ENCODE measurements around the gene ATP11B. TPM values are rescaled to one million over a fixed set of nuclear protein-coding genes. Genes with fewer than 3 reads are reported as not detected.

Gene ATP11B
- polyA plus RNA-seq, 3 donors = 11.1 to 25.1 (median 13.5) TPM

- Mint-ChIP-seq H3K4me1 (no peaks in the 10 kb centered on the region), H3K27ac (no peak overlapping the region), H3K4me3 (no peak overlapping the region), H3K36me3 (no peaks in the 10 kb centered on the region), H3K9me3 (no peaks in the 10 kb centered on the region), H3K27me3 (ENCODE audit: low read depth in 3 of 3) (peaks cover 0 to 1% (median 0%) of the 10 kb centered on the region in 3 donors)
- Histone ChIP-seq H4K20me1 (ENCODE audit: insufficient read depth, low read length) (no peaks in the 10 kb centered on the region), H3K9me3 (replicated peaks in 1 of 2; ENCODE audit: control insufficient read depth in 1 of 2, insufficient read depth in 1 of 2, low read length in 2 of 2) (no peaks in the 10 kb centered on the region), H3K4me1 (ENCODE audit: control insufficient read depth in 1 of 2, insufficient read depth in 2 of 2, low read length in 2 of 2) (peaks cover 13 to 20% of the 10 kb centered on the region in 2 donors), H3K27ac (ENCODE audit: low read depth in 1 of 2, low read length in 2 of 2) (no peak overlapping the region), H3K27me3 (ENCODE audit: control insufficient read depth in 2 of 2, insufficient read depth in 2 of 2, low read length in 2 of 2) (no peaks in the 10 kb centered on the region), H3K4me3 (replicated peaks in 1 of 3; ENCODE audit: low read depth in 2 of 3, low read length in 3 of 3) (no peak overlapping the region), H3K79me2 (ENCODE audit: insufficient read depth, low read length) (no peaks in the 10 kb centered on the region), H3K4me2 (replicated peaks; ENCODE audit: extremely low read depth, low read length, poor library complexity, severe bottlenecking) (no peak overlapping the region), H3K36me3 (replicated peaks in 1 of 2; ENCODE audit: control insufficient read depth in 1 of 2, insufficient read depth in 2 of 2, low read length in 2 of 2) (no peaks in the 10 kb centered on the region), H2AFZ (ENCODE audit: insufficient read depth, low read depth, low read length, poor library complexity, severe bottlenecking) (no peak overlapping the region), H3K9ac (ENCODE audit: insufficient read depth, low read length, poor library complexity, severe bottlenecking) (no peak overlapping the region)
- DNase-seq = no peak
- intact Hi-C loops (cut with micrococcal nuclease) = no loop called here
- TF ChIP-seq CTCF (IDR thresholded peaks at IDR 0.05) = no peak
Measured at GRCh38 chr3:182785756-182786155, 7.5 kb upstream of the ATP11B start.

GRCh38 chr3:182786564-182787196, 6.6 kb upstream of the ATP11B start:
- no peak for TF ChIP-seq CTCF (IDR thresholded peaks at IDR 0.05)
- no peak overlapping the region for H3K4me3 Mint-ChIP-seq
- no peaks in the 10 kb centered on the region for H3K27me3 Mint-ChIP-seq (ENCODE audit: low read depth in 3 of 3)
- peaks cover 14 to 20% of the 10 kb centered on the region in 2 donors for H3K4me1 ChIP-seq (ENCODE audit: control insufficient read depth in 1 of 2, insufficient read depth in 2 of 2, low read length in 2 of 2)
- DNase-seq = peak in 1 of 3 donors; percentile 17
- H3K27me3 ChIP-seq (ENCODE audit: control insufficient read depth in 2 of 2, insufficient read depth in 2 of 2, low read length in 2 of 2) = no peaks in the 10 kb centered on the region
- H3K27ac ChIP-seq (ENCODE audit: low read depth in 1 of 2, low read length in 2 of 2) = no peak overlapping the region
- peaks cover under 1% of the 10 kb centered on the region for H3K4me1 Mint-ChIP-seq
- no peak overlapping the region for H3K4me2 ChIP-seq (replicated peaks; ENCODE audit: extremely low read depth, low read length, poor library complexity, severe bottlenecking)
- H4K20me1 ChIP-seq (ENCODE audit: insufficient read depth, low read length) = no peaks in the 10 kb centered on the region
- intact Hi-C loops (cut with micrococcal nuclease) = no loop called here
- H3K27ac Mint-ChIP-seq = no peak overlapping the region
- no peak overlapping the region for H2AFZ ChIP-seq (ENCODE audit: insufficient read depth, low read depth, low read length, poor library complexity, severe bottlenecking)
- 40% methylated on average over 1 of the region's 5 CpGs for WGBS (ENCODE audit: insufficient coverage)
- H3K9ac ChIP-seq (ENCODE audit: insufficient read depth, low read length, poor library complexity, severe bottlenecking) = no peak overlapping the region
- H3K9me3 ChIP-seq (replicated peaks in 1 of 2; ENCODE audit: control insufficient read depth in 1 of 2, insufficient read depth in 1 of 2, low read length in 2 of 2) = no peaks in the 10 kb centered on the region
- H3K36me3 ChIP-seq (replicated peaks in 1 of 2; ENCODE audit: control insufficient read depth in 1 of 2, insufficient read depth in 2 of 2, low read length in 2 of 2) = no peaks in the 10 kb centered on the region
- H3K4me3 ChIP-seq (replicated peaks in 1 of 3; ENCODE audit: low read depth in 2 of 3, low read length in 3 of 3) = no peak overlapping the region
- no peaks in the 10 kb centered on the region for H3K9me3 Mint-ChIP-seq
- H3K36me3 Mint-ChIP-seq = no peaks in the 10 kb centered on the region
- no peaks in the 10 kb centered on the region for H3K79me2 ChIP-seq (ENCODE audit: insufficient read depth, low read length)
